ENCODE data around the gene PLA2G7. TPM values are rescaled to one million over a fixed set of nuclear protein-coding genes. Genes with fewer than 3 reads are reported as not detected.

Gene PLA2G7
- total RNA-seq, 2 donors from 2014 or later: 0.27 to 0.56 TPM

GRCh38 chr6:46729787-46730326 lies 5.3 kb downstream of the PLA2G7 start:
- no peak overlapping the region for H3K4me3 ChIP-seq
- no peak overlapping the region for H3K27ac ChIP-seq
- no peaks in the 10 kb centered on the region for H3K36me3 ChIP-seq
- H3K27me3 ChIP-seq (replicated peaks; ENCODE audit: insufficient read depth): no peaks in the 10 kb centered on the region
- no peak for TF ChIP-seq CTCF (IDR thresholded peaks at IDR 0.05)
- H3K9me3 ChIP-seq: no peaks in the 10 kb centered on the region
- DNase-seq (ENCODE audit: low spot score) (no peak), ATAC-seq (ENCODE audit: insufficient number of reproducible peaks, low FRiP score, low read depth) (no peak)
- no peaks in the 10 kb centered on the region for H3K4me1 ChIP-seq (ENCODE audit: control insufficient read depth in 1 of 2, low read depth in 2 of 2)

- ATAC-seq (ENCODE audit: insufficient number of reproducible peaks, low FRiP score, low read depth) (no peak), DNase-seq (ENCODE audit: low spot score) (no peak)
- H3K27ac ChIP-seq: no peak overlapping the region
- TF ChIP-seq CTCF (IDR thresholded peaks at IDR 0.05): no peak
- no peak overlapping the region for H3K4me3 ChIP-seq
- no peaks in the 10 kb centered on the region for H3K9me3 ChIP-seq
- H3K27me3 ChIP-seq (replicated peaks; ENCODE audit: insufficient read depth): no peaks in the 10 kb centered on the region
- no peaks in the 10 kb centered on the region for H3K36me3 ChIP-seq
- no peaks in the 10 kb centered on the region for H3K4me1 ChIP-seq (ENCODE audit: control insufficient read depth in 1 of 2, low read depth in 2 of 2)
These were observed 14.8 kb downstream of the PLA2G7 start for GRCh38 chr6:46720401-46720800.

GRCh38 chr6:46719099-46719498 lies 16.1 kb downstream of the PLA2G7 start:
- no peaks in the 10 kb centered on the region for H3K9me3 ChIP-seq
- no peaks in the 10 kb centered on the region for H3K27me3 ChIP-seq (replicated peaks; ENCODE audit: insufficient read depth)
- DNase-seq (ENCODE audit: low spot score): no peak
- H3K36me3 ChIP-seq: no peaks in the 10 kb centered on the region
- no peak overlapping the region for H3K4me3 ChIP-seq
- no peaks in the 10 kb centered on the region for H3K4me1 ChIP-seq (ENCODE audit: control insufficient read depth in 1 of 2, low read depth in 2 of 2)
- no peak for TF ChIP-seq CTCF (IDR thresholded peaks at IDR 0.05)
- no peak for ATAC-seq (ENCODE audit: insufficient number of reproducible peaks, low FRiP score, low read depth)
- H3K27ac ChIP-seq: no peak overlapping the region

- no peaks in the 10 kb centered on the region for H3K36me3 ChIP-seq
- no peak for DNase-seq (ENCODE audit: low spot score)
These were observed 20.0 kb downstream of the PLA2G7 start for GRCh38 chr6:46715141-46715540.

GRCh38 chr6:46711491-46711890 lies 23.7 kb downstream of the PLA2G7 start:
- Histone ChIP-seq H3K4me1 (ENCODE audit: control insufficient read depth in 1 of 2, low read depth in 2 of 2) (no peaks in the 10 kb centered on the region), H3K36me3 (no peaks in the 10 kb centered on the region), H3K9me3 (no peaks in the 10 kb centered on the region), H3K27ac (no peak overlapping the region), H3K27me3 (replicated peaks; ENCODE audit: insufficient read depth) (no peaks in the 10 kb centered on the region), H3K4me3 (no peak overlapping the region)
- no peak for TF ChIP-seq CTCF (IDR thresholded peaks at IDR 0.05)
- no peak for ATAC-seq (ENCODE audit: insufficient number of reproducible peaks, low FRiP score, low read depth)
- no peak for DNase-seq (ENCODE audit: low spot score)

More at GRCh38 chr6:46715141-46715540, 20.0 kb downstream of the PLA2G7 start:
- ATAC-seq (ENCODE audit: insufficient number of reproducible peaks, low FRiP score, low read depth): no peak
- no peaks in the 10 kb centered on the region for H3K4me1 ChIP-seq (ENCODE audit: control insufficient read depth in 1 of 2, low read depth in 2 of 2)
- H3K27ac ChIP-seq: no peak overlapping the region
- no peaks in the 10 kb centered on the region for H3K27me3 ChIP-seq (replicated peaks; ENCODE audit: insufficient read depth)
- H3K9me3 ChIP-seq: no peaks in the 10 kb centered on the region
- no peak for TF ChIP-seq CTCF (IDR thresholded peaks at IDR 0.05)
- no peak overlapping the region for H3K4me3 ChIP-seq
